Neuron (in vitro differentiated cells): Measurements from ENCODE around the gene PRKD2.
A peak's percentile ranks its signal among the peaks of the same experiment; 100 is the strongest.

Experiments
- H2AFZ ChIP-seq: one replicate; pipeline ENCODE4 v1.6.1; 2013; ENCODE audit warnings: low read depth, mild to moderate bottlenecking, inconsistent platforms, low read length, moderate library complexity
- H3K27me3 ChIP-seq: one replicate; pipeline ENCODE4 v1.6.1; 2013; ENCODE audit warnings: low read length; ENCODE audit not compliant: insufficient read depth
- H3K36me3 ChIP-seq: one replicate; pipeline ENCODE4 v1.6.1; 2013; ENCODE audit warnings: low read length; ENCODE audit not compliant: insufficient read depth
- H3K4me1 ChIP-seq: one replicate; pipeline ENCODE4 v1.6.1; 2013; ENCODE audit warnings: low read length; ENCODE audit not compliant: insufficient read depth
- H3K4me3 ChIP-seq: 2 replicates; pipeline ENCODE4 v1.5.1; 2013; ENCODE audit warnings: mild to moderate bottlenecking, low read length, moderate library complexity
- H3K9me3 ChIP-seq: one replicate; pipeline ENCODE4 v1.6.1; 2013; ENCODE audit warnings: low read length

The PRKD2 gene

DNA sequence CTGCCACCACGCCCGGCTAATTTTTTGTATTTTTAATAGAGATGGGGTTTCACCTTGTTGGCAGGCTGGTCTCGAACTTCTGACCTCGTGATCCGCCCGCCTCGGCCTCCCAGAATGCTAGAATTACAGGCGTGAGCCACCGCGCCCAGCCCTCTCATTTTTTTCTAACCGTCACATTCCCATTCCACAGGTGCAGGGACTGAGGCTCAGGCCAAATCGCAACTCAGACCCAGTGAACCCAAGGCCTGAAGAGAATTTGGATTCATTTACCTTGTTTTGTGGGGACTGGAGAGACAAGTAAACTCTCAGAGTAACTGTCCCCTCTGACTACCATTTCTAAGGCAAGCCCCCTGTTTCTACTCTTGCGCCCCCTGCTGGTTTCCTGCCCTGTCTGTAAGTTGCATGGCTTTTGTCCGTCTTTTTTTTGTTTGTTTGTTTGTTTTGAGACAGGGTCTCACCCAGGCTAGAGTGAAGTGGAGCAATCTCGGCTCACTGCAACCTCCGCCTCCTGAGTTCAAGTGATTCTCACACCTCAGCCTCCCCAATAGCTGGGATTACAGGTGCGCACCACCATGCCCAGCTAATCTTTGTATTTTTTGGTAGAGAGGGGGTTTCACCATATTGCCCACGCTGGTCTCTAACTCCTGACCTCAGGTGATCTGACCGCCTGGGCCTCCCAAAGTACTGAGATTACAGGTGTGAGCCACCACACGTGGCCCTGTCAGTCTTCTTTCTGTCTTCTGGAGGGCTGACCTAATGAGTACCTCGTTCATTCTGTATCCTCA, 31.6 kb upstream of the PRKD2 start:
- H3K4me3 ChIP-seq = no peak overlapping the region

DNA sequence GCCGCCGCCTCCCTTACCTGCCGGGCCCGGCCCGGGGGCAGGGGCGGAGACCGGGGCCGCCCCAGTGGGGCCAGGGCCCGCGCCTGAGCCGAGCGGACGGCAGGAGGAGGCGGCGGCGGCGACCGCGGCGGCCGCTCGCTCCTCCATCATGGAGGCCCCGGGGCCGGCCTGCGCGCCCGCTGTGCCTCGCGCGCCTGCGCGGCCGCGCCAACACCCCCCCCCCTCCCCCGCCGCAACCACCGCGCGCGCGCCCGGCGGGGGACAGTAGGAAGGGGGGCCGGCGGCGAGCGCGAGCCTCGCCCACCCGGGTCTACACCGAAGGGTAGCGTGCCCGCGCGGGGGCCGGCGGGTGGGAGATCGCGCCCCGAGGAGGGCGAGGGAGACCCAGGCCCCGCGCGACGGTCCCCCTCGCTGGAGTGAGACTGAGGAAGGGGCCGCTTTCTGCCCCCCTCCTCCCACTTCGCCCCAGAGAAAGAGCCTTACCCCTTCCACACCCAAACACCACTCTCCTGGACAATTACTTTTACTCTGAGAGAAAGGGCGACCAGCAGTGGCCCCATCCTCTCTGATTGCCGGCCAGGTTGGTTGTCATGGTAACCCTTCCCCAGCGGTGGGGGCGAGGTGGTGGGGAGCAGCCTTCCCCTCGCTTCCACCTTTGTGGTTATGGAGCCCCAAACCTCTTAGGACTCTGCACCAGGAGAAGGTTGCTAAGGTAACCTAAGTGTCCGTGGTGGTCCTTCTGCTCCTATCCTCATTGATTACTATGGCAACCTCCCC, 29.6 kb upstream of the PRKD2 start, which contains the start of gene STRN4:
Gene STRN4 (minus strand): TSS at position 170 of the 777 bp plus-strand sequence. CDS start 20 bp downstream, at position 150.
- peaks cover 30% of the 10 kb centered on the region for H3K36me3 ChIP-seq
- peaks cover 20% of the 10 kb centered on the region for H3K4me1 ChIP-seq
- H3K4me3 ChIP-seq = peak within 1 kb of the TSS; percentile 91
- no peaks in the 10 kb centered on the region for H3K9me3 ChIP-seq
- H2AFZ ChIP-seq = peak within 1 kb of the TSS; percentile 48
- no peaks in the 10 kb centered on the region for H3K27me3 ChIP-seq

More for the DNA sequence above, 31.6 kb upstream of the PRKD2 start:
- Histone ChIP-seq H3K4me1 (peaks cover 20% of the 10 kb centered on the region), H3K9me3 (no peaks in the 10 kb centered on the region), H3K36me3 (peaks cover 37% of the 10 kb centered on the region), H3K27me3 (no peaks in the 10 kb centered on the region), H2AFZ (no peak overlapping the region)

DNA sequence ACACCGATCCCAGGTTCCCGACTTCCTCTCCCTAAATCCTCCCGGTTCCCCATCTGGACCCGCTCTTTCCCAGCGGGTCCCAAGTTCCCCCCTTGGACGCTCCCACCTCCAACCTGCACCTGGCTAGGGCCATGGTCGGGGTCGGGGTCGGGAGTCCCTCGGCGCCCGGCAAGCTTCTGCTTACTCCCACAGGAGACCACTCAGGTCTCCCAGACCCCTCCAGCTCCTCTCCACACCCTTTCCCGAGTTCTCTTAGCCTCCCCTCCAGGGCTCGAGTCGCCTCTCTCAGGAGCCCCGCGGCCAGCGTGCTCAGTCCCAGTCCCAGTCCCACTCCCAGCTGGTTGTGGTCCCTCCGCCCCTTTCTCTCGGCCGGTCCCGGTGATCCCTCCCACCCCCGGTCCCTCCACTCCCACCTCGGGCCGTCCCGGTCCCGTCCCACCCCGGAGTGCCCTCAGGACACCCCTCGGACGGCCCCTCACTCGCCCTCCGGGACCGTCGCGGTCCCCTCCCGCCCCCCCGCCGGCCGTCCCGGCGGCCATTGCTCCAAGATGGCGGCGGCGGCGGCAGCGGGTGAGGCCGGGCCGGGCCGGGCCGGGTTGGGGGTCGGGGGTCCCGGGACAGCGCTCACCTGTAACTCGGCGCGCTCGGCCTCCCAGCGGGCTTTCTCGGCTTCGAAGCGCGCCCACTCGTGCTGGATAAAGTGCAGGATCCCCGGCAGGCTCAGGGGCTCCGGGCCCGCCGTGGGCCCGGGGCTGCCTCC, 28.8 kb upstream of the PRKD2 start, which contains the start of gene FKRP:
Gene FKRP (plus strand): TSS at position 537 of the 760 bp plus-strand sequence. CDS start 9,394 bp downstream, outside the sequence.
- Histone ChIP-seq H3K4me3 (peak within 1 kb of the TSS; percentile 91), H3K9me3 (no peaks in the 10 kb centered on the region), H2AFZ (peak within 1 kb of the TSS; percentile 48), H3K4me1 (peaks cover 20% of the 10 kb centered on the region), H3K27me3 (no peaks in the 10 kb centered on the region), H3K36me3 (peaks cover 30% of the 10 kb centered on the region)

DNA sequence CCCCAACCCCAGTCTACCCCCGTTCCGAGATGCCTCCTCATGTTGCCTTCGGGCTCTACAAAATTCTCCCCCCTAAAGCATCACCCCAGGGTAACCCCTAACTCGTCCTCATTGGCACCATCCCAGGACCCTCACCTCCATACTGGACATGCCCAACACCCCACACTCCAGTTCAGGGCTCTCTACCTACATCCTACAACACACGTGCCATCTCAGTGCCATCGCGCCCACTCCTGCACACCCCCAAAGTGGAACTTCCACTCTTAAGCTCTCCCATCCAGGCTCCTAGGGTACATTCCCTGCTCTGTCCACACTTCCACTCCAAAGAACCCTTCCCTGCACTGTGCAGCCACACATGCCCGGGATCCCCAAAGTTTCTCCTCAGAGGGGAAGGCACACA, 28.1 kb upstream of the PRKD2 start:
- Histone ChIP-seq H3K36me3 (peaks cover 25% of the 10 kb centered on the region), H2AFZ (no peak overlapping the region), H3K4me3 (peak overlapping the region; percentile 91), H3K27me3 (no peaks in the 10 kb centered on the region), H3K9me3 (no peaks in the 10 kb centered on the region), H3K4me1 (peaks cover 20% of the 10 kb centered on the region)

DNA sequence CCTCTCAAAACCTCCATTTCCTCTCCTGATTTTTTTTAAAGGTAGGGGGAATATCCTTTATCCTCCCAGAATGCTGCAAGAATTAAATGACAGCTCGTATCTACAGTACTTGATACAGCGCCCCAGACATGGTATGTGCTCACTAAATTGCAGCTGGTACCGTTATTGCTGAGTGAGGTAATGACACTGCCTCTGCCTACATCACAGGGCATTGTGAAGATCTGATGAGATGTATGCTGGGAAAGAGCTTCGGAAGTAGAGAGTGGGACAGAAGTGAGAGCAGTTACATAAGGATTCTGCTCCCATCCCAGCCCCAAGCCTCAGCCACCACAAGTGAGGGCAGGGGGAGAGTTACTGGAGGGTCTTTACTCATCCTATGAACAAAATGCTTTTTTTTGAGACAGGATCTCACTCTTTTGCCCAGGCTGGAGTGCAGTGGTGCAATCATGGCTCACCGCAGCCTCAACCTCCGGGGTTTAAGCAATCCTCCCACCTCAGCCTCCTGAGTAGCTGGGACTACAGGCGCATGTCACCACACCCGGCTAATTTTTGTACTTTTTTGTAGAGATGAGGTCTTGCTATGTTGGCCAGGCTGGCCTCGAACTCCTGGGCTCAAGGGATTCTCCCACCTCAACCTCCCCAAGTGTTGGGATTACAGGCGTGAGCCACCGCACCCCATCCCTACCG, 27.2 kb upstream of the PRKD2 start:
- Histone ChIP-seq H3K36me3 (peaks cover 28% of the 10 kb centered on the region), H3K4me1 (peaks cover 20% of the 10 kb centered on the region), H3K4me3 (peak overlapping the region; percentile 91), H2AFZ (no peak overlapping the region), H3K27me3 (no peaks in the 10 kb centered on the region), H3K9me3 (no peaks in the 10 kb centered on the region)

DNA sequence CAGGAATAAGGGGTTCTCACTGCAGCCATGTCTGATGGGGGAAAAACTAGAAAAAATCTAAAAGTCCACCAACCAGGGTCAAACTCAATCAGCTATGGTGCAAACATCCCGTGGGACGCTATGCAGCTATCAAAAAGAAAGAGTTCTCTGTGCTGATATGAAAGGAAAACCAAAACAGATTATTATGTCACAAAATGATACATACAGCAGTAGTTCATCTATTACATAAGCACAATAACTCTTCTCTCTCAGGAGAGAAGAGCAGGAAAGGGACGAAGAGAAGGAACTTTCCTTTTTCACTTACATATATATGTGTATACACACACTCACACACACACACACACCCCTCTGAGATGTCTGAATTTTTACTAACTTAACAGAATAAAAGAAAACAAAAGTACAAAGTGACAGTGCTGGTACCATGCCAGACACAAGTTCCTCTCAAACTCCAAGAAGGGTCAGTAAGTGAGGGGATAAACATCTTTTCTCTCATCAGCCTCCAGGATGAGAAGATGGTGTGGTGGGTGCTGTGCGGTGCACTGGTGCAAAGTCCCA, 26.1 kb upstream of the PRKD2 start:
- Histone ChIP-seq H3K4me3 (no peak overlapping the region), H2AFZ (no peak overlapping the region), H3K4me1 (peaks cover 20% of the 10 kb centered on the region), H3K36me3 (peaks cover 30% of the 10 kb centered on the region), H3K9me3 (no peaks in the 10 kb centered on the region), H3K27me3 (no peaks in the 10 kb centered on the region)

DNA sequence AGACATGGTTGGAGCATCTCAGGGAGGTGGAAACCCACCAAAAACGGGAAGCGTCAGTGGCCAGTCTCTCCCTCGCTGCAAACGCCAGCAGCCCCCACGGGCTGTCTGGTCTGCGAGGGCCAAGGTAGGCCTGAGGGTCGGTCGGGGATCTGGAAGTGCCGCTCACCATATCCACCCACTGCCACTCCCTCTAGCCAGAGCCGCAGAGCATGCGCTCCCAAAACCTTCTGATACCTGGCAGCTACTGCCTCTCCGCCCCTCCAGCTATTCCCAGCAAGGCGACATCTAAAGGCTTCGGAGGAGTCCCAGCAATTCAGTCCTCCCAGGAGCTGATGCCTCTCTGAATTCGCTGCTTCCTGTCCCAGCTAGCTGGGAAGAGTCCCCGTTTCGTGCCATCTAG, 24.5 kb upstream of the PRKD2 start:
- Histone ChIP-seq H3K4me3 (no peak overlapping the region), H3K4me1 (peaks cover 12% of the 10 kb centered on the region), H2AFZ (no peak overlapping the region), H3K36me3 (peaks cover 45% of the 10 kb centered on the region), H3K9me3 (no peaks in the 10 kb centered on the region), H3K27me3 (no peaks in the 10 kb centered on the region)

DNA sequence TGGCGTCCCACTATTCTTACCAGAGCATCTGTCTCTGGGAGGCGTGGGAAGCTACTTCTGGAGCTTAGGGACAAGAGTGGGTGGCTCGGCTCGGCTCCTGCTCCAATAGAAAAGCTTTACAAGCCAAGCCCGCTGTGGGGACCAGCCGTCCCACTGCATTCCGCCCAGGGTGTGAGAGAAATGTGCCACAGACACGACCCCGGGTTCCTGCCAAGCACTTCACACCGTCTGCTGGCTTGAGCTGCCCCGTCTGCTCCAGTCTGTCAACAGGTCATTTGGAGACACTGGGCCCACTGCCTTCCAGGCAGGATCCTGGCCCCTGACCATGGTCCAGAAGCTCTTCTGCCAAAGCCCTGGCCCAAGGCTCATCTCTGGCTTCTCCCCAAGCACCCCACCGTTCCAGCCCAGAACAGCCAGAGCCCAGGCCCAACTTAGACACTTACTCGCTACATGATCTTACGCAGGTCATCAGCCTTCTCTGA, 22.4 kb upstream of the PRKD2 start:
- Histone ChIP-seq H3K9me3 (no peaks in the 10 kb centered on the region), H3K36me3 (peaks cover 51% of the 10 kb centered on the region), H3K4me3 (no peak overlapping the region), H3K27me3 (no peaks in the 10 kb centered on the region), H2AFZ (no peak overlapping the region), H3K4me1 (peaks cover 3% of the 10 kb centered on the region)

DNA sequence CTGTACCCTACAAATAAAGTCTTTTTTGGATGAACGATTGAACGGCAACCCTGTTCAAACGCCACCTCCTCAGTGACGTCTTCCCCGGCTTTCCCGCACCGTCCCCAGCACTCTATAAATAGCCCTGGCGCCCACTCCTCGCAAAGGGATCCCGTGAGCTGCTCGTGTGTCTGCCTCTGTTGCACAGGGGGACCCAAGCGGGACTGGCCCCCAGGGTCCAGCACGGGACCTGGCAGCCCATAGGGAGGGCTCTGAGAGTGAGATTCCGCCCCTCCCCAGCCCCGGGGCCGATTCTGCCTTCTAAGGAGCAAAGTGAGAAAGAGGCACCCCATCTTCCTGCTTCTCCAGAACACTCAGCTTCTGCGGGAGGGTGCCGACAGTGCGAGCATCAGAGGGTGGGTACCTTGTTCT, 20.9 kb upstream of the PRKD2 start:
- H3K36me3 ChIP-seq = peaks cover 62% of the 10 kb centered on the region
- no peak overlapping the region for H3K4me3 ChIP-seq
- no peaks in the 10 kb centered on the region for H3K9me3 ChIP-seq
- no peaks in the 10 kb centered on the region for H3K27me3 ChIP-seq
- no peak overlapping the region for H2AFZ ChIP-seq
- no peaks in the 10 kb centered on the region for H3K4me1 ChIP-seq

DNA sequence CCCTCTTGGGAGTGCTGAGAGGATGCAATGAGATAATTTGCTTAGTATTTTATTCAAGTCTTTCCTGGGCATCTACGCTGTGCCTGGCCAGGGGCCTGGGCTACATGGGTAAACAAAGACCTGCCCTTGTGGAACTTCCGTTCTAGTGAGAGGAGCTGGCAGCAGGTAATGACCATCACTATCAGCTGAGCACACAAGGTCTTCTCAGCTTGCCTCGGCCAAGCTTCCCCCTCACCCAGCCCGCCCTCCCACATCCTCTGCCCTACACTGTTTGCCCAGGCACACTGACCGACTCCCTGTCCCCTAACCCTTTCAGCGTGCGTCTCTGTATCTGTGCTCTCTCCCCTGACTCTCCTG, 20.4 kb upstream of the PRKD2 start:
- Histone ChIP-seq H3K36me3 (peaks cover 67% of the 10 kb centered on the region), H3K4me1 (no peaks in the 10 kb centered on the region), H3K9me3 (no peaks in the 10 kb centered on the region), H3K4me3 (no peak overlapping the region), H3K27me3 (no peaks in the 10 kb centered on the region), H2AFZ (no peak overlapping the region)

DNA sequence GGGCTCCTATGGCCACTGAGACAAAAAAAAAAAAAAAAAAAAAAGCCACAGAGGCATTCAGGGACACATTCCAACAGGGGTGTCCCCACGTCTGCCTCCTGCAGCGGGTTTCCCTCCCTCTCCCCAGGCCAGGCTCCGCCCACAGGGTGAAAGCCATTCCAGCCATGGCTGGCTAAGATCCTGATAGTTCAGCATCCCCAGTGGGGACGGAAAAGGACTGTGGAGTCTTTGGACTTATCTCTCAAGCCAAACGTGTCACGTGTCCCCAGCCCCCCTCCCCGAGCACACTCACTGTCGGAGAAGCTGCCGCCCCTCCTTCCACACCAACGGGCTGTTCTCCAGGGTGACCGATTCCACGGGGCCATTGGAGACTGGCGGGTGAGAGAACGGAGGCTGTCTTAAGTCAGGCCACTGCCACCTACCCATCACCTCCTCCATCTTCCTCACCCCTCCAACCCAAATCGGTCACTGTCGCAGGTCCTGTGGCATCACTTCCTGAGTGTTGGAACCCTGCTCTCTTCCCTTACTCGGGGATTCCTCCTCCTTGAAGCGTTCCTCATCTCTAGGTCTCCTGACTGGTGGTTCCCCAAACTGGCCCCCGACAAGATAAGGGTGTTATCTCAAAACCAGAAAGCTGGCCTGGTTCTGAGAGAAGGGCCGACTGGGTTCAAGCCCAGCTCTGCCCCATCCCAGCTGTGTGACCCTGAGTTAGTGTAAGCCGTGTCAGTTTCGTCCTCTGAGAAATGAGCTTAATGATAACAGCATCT, 19.8 kb upstream of the PRKD2 start:
- Histone ChIP-seq H3K4me1 (no peaks in the 10 kb centered on the region), H3K36me3 (peaks cover 72% of the 10 kb centered on the region), H3K4me3 (no peak overlapping the region), H3K9me3 (no peaks in the 10 kb centered on the region), H3K27me3 (no peaks in the 10 kb centered on the region), H2AFZ (no peak overlapping the region)
